GM19238 (cell line): ENCODE measurements around the gene PAQR5.

Experiments
- DNase-seq: peaks from one replicate; pipeline ENCODE4 v3.0.0; 2011; ENCODE audit warnings: low spot score; ENCODE audit not compliant: insufficient read length

Gene PAQR5

DNA sequence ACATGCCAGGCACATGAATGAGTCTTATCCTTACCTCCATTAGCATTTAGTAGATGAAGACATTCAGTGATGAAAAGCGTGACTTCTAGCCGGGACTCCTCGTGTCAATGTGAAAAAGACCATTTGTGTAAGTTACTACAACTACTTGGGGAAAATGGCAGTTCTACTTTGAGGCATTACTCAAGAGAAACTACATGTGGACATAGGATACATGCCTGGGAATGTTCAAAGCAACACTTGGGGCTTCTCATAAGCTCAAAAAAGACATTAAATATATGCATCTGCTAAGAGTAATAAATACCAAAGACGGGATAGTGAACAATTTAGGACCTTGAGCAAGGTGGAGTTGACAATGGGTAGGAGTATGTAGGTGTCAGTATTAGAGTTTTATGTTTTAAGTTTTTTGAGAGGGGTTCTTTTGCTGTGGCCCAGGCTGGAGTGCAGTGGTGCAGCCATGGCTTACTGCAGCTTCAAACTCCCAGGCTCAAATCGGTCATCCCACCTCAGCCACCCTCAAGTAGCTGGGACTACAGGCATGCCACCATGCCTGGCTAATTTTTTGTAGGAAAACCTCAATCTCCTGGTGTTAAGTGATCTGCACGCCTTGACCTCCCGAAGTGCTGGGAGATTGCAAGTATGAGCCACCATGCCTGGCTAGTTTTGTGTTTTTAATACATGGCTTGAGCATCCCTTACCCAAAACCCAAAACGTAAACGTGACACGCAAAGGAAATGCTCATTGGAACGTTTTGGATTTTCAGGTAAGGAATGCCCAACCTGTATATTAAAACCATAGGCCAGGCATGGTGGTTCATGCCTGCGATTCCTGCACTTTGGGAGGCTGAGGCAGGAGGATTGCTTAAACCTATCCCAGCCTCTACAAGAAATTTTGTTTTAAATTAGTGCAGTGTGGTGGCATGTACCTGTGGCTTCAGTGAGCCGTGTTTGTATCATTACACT is 157.8 kb downstream of the PAQR5 start:
- DNase-seq, result no peak
